ENCODE results near the gene PCDH9.

The PCDH9 gene

DNA sequence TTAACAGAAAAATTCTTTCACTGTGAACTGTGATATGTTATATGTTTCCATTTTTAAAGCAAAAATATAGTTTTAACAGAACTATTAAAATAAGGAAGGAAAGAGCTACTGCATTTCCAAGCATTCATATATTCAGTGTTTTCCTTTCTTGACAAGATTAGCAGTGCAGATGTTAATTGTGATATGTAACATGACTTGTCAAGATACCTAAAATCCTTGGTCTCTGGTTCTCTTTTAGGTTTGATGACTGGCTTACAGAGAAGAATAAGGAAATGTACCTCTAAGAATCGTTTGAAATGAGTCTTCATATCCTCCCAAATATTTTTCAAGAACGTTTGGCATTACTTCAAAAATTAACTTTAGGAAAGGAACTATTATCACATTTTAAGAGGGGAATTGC lies 907.2 kb downstream of the PCDH9 start:
- Histone ChIP-seq H3K27me3 (no peaks in the 10 kb centered on the region), H3K4me3 (ENCODE audit: low read depth in 1 of 2, low read length in 1 of 2) (no peak overlapping the region), H3K27ac (no peak overlapping the region), H3K36me3 (no peaks in the 10 kb centered on the region), H3K9me3 (no peaks in the 10 kb centered on the region), H3K4me1 (ENCODE audit: control insufficient read depth in 1 of 2, insufficient read depth in 1 of 2, low read depth in 1 of 2, low read length in 1 of 2) (no peaks in the 10 kb centered on the region)
- TF ChIP-seq, protein P1, sequence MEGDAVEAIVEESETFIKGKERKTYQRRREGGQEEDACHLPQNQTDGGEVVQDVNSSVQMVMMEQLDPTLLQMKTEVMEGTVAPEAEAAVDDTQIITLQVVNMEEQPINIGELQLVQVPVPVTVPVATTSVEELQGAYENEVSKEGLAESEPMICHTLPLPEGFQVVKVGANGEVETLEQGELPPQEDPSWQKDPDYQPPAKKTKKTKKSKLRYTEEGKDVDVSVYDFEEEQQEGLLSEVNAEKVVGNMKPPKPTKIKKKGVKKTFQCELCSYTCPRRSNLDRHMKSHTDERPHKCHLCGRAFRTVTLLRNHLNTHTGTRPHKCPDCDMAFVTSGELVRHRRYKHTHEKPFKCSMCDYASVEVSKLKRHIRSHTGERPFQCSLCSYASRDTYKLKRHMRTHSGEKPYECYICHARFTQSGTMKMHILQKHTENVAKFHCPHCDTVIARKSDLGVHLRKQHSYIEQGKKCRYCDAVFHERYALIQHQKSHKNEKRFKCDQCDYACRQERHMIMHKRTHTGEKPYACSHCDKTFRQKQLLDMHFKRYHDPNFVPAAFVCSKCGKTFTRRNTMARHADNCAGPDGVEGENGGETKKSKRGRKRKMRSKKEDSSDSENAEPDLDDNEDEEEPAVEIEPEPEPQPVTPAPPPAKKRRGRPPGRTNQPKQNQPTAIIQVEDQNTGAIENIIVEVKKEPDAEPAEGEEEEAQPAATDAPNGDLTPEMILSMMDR (IDR thresholded peaks at IDR 0.05) = no peak

DNA sequence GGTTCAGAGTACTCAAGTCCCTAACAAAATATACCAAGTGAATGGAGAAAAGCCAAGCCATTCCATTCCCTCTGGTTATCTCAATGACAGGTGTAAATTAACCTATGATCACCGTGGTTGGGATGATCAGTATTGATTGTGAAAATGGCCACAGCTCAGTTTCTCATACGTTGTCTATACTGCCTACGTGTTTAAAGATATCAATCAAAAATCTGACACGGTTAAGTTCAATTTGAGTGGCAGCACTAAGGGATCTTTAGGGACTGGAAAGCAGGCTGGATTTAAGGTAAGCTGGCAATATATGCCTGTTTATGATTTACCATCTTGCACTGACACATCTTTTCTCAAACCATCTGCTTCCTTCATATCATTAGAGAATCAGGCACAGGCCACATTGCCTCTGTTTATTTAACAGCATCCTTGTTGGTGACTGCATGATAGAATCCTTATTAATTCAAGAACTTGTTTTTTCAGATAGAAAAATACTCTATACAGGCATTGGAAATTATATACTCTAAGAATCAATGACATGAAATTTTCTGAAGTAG lies 907.9 kb downstream of the PCDH9 start:
- H3K4me3 ChIP-seq (ENCODE audit: low read depth in 1 of 2, low read length in 1 of 2) = no peak overlapping the region
- H3K36me3 ChIP-seq = no peaks in the 10 kb centered on the region
- TF ChIP-seq, protein P1 (IDR thresholded peaks at IDR 0.05) = no peak
- no peaks in the 10 kb centered on the region for H3K9me3 ChIP-seq
- H3K4me1 ChIP-seq (ENCODE audit: control insufficient read depth in 1 of 2, insufficient read depth in 1 of 2, low read depth in 1 of 2, low read length in 1 of 2) = no peaks in the 10 kb centered on the region
- H3K27ac ChIP-seq = no peak overlapping the region
- H3K27me3 ChIP-seq = no peaks in the 10 kb centered on the region

DNA sequence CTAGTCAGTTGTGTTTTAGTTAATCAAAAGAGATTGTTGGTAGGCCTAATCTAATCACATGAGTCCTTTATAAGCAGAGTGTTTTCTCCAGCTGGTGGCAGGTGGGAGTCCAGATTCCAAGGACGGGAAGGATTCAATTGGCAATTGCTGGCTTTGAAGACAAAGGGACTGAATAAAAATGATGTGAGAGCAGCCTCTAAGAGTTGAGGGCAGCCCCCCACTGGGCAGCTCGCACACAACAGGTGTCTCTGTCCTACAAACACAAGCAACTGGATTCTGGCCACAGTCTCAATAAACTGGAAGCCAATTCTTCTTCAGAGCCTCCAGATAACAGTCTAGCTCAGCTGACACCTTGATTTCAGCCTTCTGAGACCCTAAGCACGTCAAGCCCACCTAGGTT lies 915.2 kb downstream of the PCDH9 start:
- Histone ChIP-seq H3K9me3 (no peaks in the 10 kb centered on the region), H3K36me3 (no peaks in the 10 kb centered on the region), H3K4me1 (ENCODE audit: control insufficient read depth in 1 of 2, insufficient read depth in 1 of 2, low read depth in 1 of 2, low read length in 1 of 2) (no peaks in the 10 kb centered on the region), H3K27ac (no peak overlapping the region), H3K27me3 (no peaks in the 10 kb centered on the region), H3K4me3 (ENCODE audit: low read depth in 1 of 2, low read length in 1 of 2) (no peak overlapping the region)
- TF ChIP-seq, protein P1 (IDR thresholded peaks at IDR 0.05) = no peak

DNA sequence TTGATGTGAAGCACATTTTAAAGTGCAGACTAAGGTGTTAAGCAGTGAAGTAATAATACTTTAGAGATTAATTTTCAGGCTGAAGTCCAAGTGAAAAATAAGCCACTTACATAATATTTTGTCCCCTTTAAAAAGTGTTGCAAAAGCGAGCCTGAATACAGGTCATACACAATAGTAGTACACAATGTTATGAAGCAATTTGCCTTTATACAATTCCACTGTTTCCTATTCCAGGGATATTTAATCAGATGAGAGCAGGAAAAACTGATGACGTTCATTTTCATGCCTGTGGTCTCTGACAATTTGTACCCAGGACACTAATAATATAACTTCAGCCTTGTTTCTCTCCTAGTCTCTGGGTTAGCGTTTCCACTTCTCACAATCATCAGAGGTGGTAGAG lies 916.7 kb downstream of the PCDH9 start:
- no peaks in the 10 kb centered on the region for H3K4me1 ChIP-seq (ENCODE audit: control insufficient read depth in 1 of 2, insufficient read depth in 1 of 2, low read depth in 1 of 2, low read length in 1 of 2)
- H3K27me3 ChIP-seq = no peaks in the 10 kb centered on the region
- H3K9me3 ChIP-seq = no peaks in the 10 kb centered on the region
- no peaks in the 10 kb centered on the region for H3K36me3 ChIP-seq
- TF ChIP-seq, protein P1 (IDR thresholded peaks at IDR 0.05) = no peak
- H3K4me3 ChIP-seq (ENCODE audit: low read depth in 1 of 2, low read length in 1 of 2) = no peak overlapping the region
- no peak overlapping the region for H3K27ac ChIP-seq

DNA sequence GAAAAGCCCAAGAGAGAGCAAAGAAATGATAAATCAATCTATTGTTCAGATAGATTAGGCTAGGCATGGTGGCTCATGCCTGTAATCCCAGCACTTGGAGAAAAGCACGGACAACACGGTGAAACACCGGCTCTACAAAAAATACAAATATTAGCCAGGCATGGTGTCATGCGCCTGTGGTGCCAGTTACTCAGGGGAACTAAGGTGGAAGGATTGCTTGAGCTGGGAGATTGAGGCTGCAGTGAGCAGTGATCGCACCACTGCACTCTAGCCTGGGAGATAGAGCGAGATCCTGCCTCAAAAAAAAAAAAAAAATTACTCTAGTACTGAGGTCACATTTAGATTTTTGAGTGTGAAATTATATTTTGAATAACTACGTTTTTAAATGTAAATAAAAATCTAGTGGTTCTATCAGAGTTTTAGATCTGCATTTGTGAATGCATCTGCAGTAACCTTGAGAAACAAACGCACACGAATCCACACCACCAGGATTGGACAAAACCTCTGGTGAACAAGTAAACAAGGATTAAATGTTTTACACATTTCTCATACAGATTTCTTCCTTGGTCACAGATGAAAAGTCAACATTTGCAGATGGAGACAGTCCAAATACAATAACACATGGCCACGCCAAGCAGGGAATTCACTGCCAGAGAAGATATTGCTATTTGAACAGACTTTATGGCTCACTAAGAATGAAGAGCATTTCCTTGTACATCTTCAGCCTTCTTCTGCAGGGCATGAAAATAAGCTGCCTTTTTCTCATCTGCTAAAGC lies 917.6 kb downstream of the PCDH9 start:
- no peak overlapping the region for H3K4me3 ChIP-seq (ENCODE audit: low read depth in 1 of 2, low read length in 1 of 2)

More for the DNA sequence above, 917.6 kb downstream of the PCDH9 start:
- H3K36me3 ChIP-seq = no peaks in the 10 kb centered on the region
- H3K4me1 ChIP-seq (ENCODE audit: control insufficient read depth in 1 of 2, insufficient read depth in 1 of 2, low read depth in 1 of 2, low read length in 1 of 2) = no peaks in the 10 kb centered on the region
- no peaks in the 10 kb centered on the region for H3K9me3 ChIP-seq
- H3K27ac ChIP-seq = no peak overlapping the region
- H3K27me3 ChIP-seq = no peaks in the 10 kb centered on the region
- TF ChIP-seq, protein P1 (IDR thresholded peaks at IDR 0.05) = no peak
